Kidney (tissue), 14 donors: ENCODE results near the gene RNF13. TPM values are rescaled to one million over a fixed set of nuclear protein-coding genes. Genes with fewer than 3 reads are reported as not detected.

Source experiments
- DNase-seq, 5 donors: peaks; one replicate each; pipeline ENCODE4 v3.0.0-alpha.2; 2013 to 2020
- FAIRE-seq: peaks from 2 replicates; lab custom pipeline; 2012; peaks lifted over from hg19 to GRCh38; lab: Jason Lieb, UNC
- H3K27ac ChIP-seq, 2 donors: one replicate each; pipeline ENCODE4 v1.7.0; 2013; ENCODE audit warnings: low read depth in 2 of 2, low read length in 2 of 2, inconsistent platforms in 1 of 2
- H3K27me3 ChIP-seq: one replicate; pipeline ENCODE4 v1.7.1; 2013; ENCODE audit warnings: low read length, inconsistent platforms; ENCODE audit not compliant: control insufficient read depth, insufficient read depth
- H3K36me3 ChIP-seq, 3 donors: one replicate each; pipeline versions ENCODE4 v1.7.0 to v1.7.1; 2013; ENCODE audit warnings: low read length in 3 of 3, control low read depth in 1 of 3, inconsistent platforms in 1 of 3; ENCODE audit not compliant: insufficient read depth in 3 of 3, control insufficient read depth in 2 of 3
- H3K4me1 ChIP-seq, 3 donors: one replicate each; pipeline versions ENCODE4 v1.7.0 to v1.7.1; 2013; ENCODE audit warnings: low read length in 3 of 3, inconsistent platforms in 1 of 3, low read depth in 1 of 3; ENCODE audit not compliant: control insufficient read depth in 2 of 3, insufficient read depth in 2 of 3
- H3K4me3 ChIP-seq, 3 donors: one replicate each; pipeline versions ENCODE4 v1.7.0 to v1.8.1; 2013; ENCODE audit warnings: low read length in 3 of 3, control low read depth in 1 of 3, inconsistent platforms in 1 of 3
- H3K9ac ChIP-seq, 3 donors: one replicate each; pipeline versions ENCODE4 v1.7.0 to v1.7.1; 2013; ENCODE audit warnings: low read length in 3 of 3, control low read depth in 1 of 3, inconsistent platforms in 1 of 3
- H3K9me3 ChIP-seq, 3 donors: one replicate each; pipeline versions ENCODE4 v1.7.0 to v1.7.1; 2013; ENCODE audit warnings: low read length in 3 of 3, control low read depth in 1 of 3, inconsistent platforms in 1 of 3; ENCODE audit not compliant: control insufficient read depth in 2 of 3, insufficient read depth in 1 of 3
- CTCF ChIP-seq: IDR thresholded peaks from 3 replicates; pipeline ENCODE4 v1.5.1; 2012; ENCODE audit warnings: mild to moderate bottlenecking, moderate library complexity, borderline replicate concordance; ENCODE audit not compliant: insufficient read depth; ENCODE audit errors: extremely low read depth
- intact Hi-C: fragments of 100-400 bp; cut with DNase I; formaldehyde crosslinking; loops from one replicate; pipeline ENCODE4 v1.11.1; 2022
- polyA plus RNA-seq: library from polyadenylated mRNA; stranded (reverse); fragments of 350-450 nt; fragmentation: Illumina TruSeq; extraction: RNeasy Lipid Tissue Mini Kit (QIAGEN cat#74804); gene quantifications from one replicate; pipeline ENCODE4 v1.2.3, GENCODE V29; 2014; ENCODE audit warnings: low read depth, low replicate concordance; ENCODE audit not compliant: insufficient read depth
- total RNA-seq: library from RNA; stranded (reverse); fragmentation: NEBNext Ultra II Directional; extraction: Animal tissue kit (Norgen Biotek cat#: 25700); gene quantifications from one replicate; pipeline ENCODE4 v1.2.1, GENCODE V29; 2021
- donor health status: control.
- donor health status: control.
- donor health status: control.
- donor health status: control.
- donor health status: control.
- donor health status: DM: yes; HTN: yes; CAD: no.
- donor health status: Normal renal cell carcinoma (clear cell type).

The RNF13 gene
- total and polyA plus RNA-seq, 2 donors from 2014 or later = 54.1 to 87.1 TPM

- H3K9me3 ChIP-seq = no peaks in the 10 kb centered on the region
- H3K4me1 ChIP-seq = no peaks in the 10 kb centered on the region
- no peak for FAIRE-seq
- no peak overlapping the region for H3K4me3 ChIP-seq
- no peak overlapping the region for H3K27ac ChIP-seq
- no peak overlapping the region for H3K9ac ChIP-seq
- no peaks in the 10 kb centered on the region for H3K36me3 ChIP-seq
- no peaks in the 10 kb centered on the region for H3K27me3 ChIP-seq
- TF ChIP-seq CTCF = no peak
- no peak for DNase-seq
- intact Hi-C loops = no loop called here
Observed at GRCh38 chr3:149784064-149784704, 28.8 kb upstream of the RNF13 start.

- intact Hi-C loops = no loop called here
- Histone ChIP-seq H3K27ac (no peak overlapping the region), H3K9ac (no peak overlapping the region), H3K4me1 (no peaks in the 10 kb centered on the region), H3K27me3 (no peaks in the 10 kb centered on the region), H3K4me3 (no peak overlapping the region), H3K36me3 (no peaks in the 10 kb centered on the region), H3K9me3 (no peaks in the 10 kb centered on the region)
- no peak for TF ChIP-seq CTCF
- no peak for FAIRE-seq
- DNase-seq = no peak
Observed at GRCh38 chr3:149790268-149790667, 22.7 kb upstream of the RNF13 start.

- intact Hi-C loops = no loop called here
- TF ChIP-seq CTCF = no peak
- H3K4me3 ChIP-seq = no peak overlapping the region
- no peaks in the 10 kb centered on the region for H3K4me1 ChIP-seq
- no peaks in the 10 kb centered on the region for H3K27me3 ChIP-seq
- no peak overlapping the region for H3K27ac ChIP-seq
- no peaks in the 10 kb centered on the region for H3K36me3 ChIP-seq
- DNase-seq = no peak
- H3K9ac ChIP-seq = no peak overlapping the region
- H3K9me3 ChIP-seq = no peaks in the 10 kb centered on the region
- FAIRE-seq = no peak
Observed at GRCh38 chr3:149790698-149791097, 22.3 kb upstream of the RNF13 start.
